ENCODE measurements around the gene RGL4.
"Not testable (repeated sequence)": the region's sequence is repeated elsewhere in the genome, so short reads cannot be mapped to it uniquely, and the experiment has no call there.

RGL4 gene, protein sequence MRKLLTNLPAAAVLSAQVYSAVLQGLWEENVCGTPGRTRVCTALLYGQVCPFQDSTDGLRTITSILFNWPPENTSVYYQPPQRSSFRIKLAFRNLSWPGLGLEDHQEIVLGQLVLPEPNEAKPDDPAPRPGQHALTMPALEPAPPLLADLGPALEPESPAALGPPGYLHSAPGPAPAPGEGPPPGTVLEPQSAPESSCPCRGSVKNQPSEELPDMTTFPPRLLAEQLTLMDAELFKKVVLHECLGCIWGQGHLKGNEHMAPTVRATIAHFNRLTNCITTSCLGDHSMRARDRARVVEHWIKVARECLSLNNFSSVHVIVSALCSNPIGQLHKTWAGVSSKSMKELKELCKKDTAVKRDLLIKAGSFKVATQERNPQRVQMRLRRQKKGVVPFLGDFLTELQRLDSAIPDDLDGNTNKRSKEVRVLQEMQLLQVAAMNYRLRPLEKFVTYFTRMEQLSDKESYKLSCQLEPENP

DNA sequence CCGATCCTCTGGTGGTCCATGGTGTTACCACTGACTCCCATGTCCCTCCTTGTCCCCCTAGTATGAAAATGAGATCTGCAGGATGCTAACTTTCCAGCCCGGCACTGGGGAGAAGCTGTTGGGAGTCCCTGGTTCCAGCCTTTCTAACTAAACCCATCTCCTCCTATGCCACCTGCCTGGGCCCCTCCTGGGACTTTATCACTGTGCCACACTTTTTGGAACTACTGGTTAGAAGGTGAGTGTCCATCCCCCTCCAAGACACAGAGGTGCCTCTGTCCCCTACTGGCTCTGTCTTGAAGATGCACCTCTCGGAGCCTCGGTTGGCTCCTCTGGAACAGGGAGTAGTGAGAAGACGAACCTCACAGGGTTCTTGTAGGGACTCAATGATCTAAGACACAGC lies at the start of gene RGL4:
Gene RGL4 (plus strand): TSS at position 301 of the 400 bp plus-strand sequence. CDS start 1,018 bp downstream, outside the sequence.
- no peak for DNase-seq (ENCODE audit: low read depth)

DNA sequence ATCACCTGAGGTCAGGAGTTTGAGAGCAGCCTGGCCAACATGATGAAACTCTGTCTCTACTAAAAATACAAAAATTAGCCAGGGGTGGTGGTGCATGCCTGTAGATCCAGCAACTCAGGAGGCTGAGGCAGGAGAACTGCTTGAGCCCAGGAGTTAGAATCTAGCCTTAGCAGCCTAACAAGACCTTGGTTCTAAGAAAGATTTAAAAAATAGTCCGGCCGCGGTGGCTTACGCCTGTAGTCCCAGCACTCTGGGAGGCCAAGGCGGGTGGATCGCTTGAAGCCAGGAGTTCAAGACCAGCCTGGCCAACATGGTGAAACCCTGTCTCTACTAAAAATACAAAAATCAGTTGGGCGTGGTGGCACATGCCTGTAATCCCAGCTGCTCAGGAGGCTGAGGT lies 44.3 kb upstream of the RGL4 start:
- DNase-seq (ENCODE audit: low read depth): not testable (repeated sequence)

DNA sequence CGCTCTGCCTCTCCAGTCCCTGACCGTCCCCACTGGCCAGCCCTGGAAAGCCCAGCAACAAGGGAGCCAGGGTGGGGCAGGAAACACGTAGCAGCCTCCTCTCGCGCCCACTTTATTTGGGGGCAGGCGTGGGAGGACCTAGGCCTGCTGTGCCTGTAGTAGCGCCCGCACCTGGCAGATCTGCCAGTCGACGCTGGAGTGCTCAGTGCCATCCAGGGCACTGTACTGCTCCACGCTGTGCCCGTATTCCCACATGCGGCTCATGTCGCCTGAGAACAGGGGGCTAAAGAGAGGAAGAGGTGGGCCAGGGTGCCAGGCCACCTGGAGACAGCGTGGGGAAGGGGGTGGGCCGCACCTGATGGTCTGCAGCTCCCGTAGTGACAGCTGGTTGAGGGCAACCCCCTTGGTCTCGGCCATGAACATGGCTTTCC lies 41.7 kb upstream of the RGL4 start:
- DNase-seq (ENCODE audit: low read depth): no peak

DNA sequence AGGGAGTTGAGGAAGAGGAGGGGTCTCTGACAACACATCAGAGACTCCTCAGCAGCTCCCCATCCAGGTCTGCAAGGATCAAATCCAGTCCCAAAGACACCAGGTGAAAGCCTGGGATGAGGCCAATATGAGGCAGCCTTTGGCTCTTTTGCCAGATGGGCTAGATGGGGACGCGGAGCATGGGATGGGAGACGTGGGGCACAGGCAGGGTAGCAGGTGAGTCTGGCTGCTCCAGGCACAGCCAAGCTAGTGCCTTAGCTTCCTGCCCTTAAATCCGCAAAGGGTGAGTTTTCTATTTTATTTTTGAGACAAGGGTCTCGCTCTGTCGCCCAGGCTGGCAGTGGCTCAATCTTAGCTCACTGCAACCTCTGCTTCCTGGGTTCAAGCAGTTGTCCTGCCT lies 39.1 kb upstream of the RGL4 start:
- DNase-seq (ENCODE audit: low read depth): no peak

DNA sequence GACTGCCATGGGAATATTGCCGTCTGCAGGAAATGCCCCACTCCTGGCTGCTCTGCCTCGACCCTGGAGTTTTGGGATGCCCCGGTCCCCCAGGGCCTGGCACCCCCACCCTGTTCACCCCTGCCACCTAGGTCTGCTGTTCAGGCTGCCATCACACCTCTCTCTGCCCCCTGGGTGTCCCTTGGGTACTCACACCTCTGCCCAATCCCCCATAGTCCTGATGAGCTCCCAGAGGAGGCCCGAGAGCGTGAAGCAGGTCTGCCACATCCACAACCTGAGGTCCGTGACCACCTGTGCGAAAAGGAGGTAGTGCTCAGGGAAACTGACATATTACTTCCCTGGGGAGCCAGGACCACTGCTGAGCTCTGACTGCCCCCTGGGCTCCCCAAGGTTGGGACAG lies 38.5 kb upstream of the RGL4 start:
- DNase-seq (ENCODE audit: low read depth): no peak

DNA sequence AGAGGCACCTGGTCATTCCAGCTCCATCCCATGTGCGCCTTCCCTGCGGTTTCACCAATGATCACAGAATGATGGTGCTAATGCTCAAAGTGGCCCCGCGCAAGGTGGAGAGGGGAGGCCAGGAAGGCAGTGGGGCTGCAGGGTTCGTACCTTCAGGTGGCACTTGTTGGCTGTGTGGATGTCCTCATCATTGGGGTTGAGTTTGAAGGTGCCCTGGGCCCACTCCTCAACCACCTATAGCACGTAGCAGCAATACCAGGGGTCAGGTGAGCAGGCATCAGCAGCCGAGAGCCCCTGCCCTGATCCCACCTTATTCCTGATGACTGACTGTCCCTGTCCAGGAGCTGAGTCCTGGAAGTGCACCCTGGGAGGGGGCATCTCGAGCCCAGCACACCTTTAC lies 38.1 kb upstream of the RGL4 start:
- DNase-seq (ENCODE audit: low read depth): no peak

DNA sequence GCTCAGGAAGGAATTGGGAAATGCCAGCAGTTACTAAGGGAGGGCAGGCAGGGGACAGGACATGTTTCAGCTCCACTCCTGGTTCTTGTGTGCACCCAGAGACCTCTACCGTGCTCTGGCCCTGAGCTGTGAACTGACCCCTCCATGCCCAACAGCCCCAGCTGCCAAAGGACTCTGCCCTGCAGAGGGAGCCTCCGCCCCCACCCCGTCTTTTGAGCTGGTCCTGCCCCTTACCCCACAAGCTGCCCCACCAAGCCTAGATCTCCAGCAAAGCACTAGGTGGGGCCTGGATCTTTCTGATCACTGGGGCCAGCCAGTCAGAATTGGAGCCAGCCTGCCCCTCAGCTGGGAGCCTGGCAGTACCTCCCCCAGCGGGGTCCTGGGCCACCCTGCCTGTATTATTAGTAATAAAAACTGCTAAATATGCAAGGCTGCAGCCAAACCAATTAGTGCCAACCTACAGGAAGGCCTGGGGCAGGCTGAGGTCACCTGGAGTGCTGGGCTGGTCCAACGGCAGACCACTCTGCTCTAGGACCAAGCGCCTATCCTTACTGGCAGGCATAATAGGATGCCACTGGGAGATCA lies 34.8 kb upstream of the RGL4 start:
- DNase-seq (ENCODE audit: low read depth): no peak

DNA sequence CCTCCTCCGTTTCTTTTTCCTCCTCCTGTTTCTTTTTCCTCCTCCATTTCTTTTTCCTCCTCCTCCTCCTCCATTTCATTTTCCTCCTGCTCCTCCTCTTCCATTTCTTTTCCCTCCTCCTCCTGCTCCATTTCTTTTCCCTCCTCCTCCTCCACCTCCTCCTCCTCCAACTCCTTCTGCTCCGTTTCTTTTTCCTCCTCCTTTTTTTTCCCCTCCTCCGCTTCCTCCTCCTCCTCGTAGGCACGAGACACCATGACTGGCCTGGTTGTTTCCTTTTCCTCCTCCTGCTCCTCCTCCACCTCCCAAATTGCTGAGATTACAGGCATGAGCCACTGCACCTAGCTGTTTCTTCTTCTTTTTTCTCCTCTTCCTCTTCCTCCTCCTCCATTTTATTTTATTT lies 33.1 kb upstream of the RGL4 start:
- no peak for DNase-seq (ENCODE audit: low read depth)

DNA sequence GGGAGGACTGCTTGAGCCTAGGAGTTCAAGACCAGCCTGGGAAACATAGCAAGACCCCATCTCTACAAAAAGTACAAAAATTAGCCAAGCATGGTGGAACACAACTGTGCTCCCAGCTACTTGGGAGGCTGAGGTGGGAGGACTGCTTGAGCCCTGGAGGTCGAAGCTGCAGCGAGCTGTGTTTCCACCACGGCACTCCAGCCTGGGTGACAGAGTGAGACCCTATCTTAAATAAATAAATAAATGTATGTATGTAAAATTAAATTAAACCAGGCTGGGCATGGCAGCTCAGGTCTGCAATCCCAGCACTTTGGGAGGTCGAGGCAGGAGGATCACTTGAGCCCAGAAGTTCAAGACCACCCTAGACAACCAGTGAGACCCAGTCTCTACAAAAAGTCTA lies 30.4 kb upstream of the RGL4 start:
- DNase-seq (ENCODE audit: low read depth): not testable (repeated sequence)

DNA sequence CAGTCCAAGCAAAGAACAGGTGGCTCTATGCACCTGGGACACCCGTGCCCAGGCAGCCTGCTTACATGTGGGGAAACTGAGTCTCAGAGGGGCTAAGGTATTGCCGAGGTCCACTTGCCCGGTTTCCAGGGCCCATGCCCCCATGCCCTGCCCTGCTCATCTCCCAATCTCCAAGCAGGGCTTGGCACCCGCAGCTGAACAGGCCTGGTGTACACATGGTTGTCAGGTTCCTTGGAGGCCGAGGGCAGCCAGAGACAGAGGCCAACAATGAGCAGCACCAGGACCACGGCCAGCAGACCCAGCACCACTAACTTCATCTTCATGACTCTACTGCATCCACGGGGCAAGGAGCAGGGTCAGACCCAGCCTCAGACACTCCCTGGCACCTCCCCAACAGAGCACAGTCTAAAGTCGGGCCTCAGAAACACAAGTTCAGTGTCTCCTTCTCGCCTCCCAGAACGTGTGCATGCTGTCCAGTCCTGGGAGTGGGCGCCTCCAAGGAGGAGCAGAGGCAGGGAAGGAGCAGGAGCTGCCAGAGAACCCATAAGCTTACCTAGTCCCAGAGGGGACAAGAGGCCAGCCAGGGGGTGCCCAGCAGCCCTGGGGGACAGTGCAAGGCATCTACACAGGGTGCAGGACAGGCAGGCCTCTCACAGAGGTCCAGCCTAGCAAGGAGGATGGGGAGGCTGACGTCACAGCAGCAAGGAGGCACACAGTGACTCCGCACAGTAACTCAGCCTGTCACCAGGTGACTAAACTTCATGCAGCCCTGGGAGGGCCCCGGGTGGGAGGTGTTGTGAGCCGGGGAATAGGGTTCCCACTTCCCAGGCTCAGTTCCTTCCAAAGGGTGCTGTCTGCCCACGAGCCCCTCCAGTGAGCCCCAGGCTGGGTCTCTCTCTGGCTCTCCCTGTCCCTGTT lies 20.2 kb upstream of the RGL4 start:
- no peak for DNase-seq (ENCODE audit: low read depth)

DNA sequence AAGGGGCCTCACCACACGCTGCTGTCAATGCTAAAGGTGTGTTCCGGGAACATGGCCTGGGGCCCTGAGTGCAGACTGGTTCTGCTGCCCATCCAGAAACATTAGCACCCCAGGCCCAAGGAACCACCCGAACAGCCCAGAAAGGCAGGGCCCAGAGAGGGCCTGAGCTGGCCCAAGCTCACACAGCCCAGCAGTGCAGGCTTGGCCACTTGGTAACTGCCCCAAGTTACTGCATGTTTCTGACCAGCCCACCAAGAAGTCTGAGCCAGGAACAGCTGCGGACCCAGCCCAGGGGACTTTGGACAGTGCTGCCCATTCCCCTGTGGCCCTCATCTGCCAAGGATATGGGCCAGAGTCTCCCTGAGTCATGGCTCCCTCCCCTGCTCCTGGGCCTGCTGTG lies 19.4 kb upstream of the RGL4 start:
- DNase-seq (ENCODE audit: low read depth): not testable (repeated sequence)

DNA sequence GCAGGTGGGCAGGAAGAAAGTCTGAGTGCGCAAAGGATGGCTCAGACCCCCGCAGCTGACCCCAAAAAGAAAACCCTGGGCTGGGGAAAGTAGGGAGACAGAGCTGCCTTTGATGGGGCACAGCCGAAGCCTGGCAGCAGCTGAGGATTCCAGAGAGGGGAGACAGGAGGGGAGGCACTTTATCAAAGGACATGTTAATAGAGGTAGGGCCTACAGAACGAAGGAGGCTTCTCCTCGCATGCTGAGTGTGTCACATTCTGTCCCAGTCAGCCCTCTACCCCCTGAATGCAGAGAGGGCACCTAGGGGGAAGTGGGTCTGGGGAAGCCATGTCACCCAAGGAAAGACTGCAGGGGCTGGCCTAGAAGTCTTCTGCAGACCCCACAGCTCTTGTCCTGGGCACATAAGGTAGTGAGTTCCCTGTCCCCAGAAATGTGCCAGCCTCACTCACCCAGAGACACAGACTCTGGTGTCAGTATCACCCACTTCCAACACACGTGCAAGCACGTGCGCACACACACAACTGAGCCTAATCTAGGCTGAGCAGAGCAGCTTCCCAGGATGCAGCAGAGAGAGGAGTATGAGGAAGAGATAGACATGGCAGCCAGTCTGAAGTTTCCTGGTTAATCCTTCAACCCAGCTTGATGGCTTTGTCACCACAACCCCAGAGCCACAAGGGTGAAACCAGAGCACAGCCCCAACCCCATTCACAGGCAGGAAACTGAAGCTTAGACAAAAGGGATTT lies 18.3 kb upstream of the RGL4 start:
- not testable (repeated sequence) for DNase-seq (ENCODE audit: low read depth)

DNA sequence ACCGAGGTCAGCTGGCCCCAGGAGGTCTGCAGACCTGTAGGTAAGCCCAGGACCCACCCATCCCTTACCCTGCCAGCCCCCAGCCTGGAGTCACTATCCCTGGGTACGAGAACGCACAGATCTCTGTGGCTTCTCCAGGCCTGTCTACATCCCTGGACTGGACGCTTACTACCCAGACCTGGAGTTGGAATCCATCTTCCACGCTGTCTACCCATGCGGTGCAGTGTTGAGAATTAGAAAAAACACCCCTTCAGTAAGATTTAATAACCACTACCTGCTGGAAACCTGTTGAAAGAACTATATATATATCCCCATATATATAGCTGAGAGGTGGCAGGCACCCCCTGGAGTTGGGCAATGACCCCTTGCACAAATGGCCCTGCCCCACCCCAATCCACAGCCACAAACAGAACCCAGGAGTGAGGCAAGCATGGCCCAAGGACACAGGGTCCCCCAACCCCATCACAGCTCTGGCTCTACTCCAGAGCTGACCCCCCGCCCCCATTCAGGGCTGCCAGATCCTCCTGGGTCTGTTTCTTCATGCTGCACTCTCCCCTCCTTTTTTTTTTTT lies 17.7 kb upstream of the RGL4 start:
- no peak for DNase-seq (ENCODE audit: low read depth)

DNA sequence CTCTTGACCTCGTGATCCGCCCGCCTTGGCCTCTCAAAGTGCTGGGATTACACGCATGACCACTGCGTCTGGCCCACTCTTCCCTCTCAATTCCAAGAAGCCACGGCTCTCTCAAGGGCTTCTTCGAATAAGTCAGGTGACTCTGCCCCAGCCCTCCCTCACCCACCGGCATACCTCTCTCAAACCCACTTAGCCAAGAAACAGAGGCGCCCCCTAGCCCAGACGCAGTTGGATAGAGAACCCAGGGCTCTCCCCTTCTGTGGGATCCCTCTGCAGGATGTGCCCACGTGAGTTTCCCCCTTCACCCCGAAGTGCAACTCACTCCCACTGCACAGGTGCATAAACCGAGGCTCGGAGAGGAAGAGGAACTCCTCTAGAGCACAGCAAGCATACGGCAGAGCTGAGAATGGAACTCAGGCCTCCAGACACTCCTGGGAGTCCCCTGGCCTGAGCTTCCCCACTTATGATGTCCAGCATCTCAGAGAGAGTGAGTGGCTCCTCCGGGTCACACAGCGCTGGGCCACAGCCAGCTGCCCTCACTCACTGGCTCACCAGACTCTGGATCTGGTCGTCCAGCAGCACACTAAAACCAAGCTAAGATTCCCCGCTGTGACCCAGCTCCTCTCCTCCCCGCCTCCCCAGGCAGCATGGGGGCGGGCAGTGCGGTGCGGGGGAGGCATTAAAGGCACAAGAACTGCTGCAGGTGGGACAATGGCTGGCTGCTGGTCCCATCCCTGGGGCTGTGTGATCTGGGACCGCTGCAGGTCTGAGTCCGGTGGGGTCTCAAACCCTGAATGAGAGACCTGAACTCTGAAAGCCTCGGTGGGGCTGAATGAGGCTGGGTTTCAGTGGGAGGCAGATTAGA lies 16.8 kb upstream of the RGL4 start:
- DNase-seq (ENCODE audit: low read depth): no peak

DNA sequence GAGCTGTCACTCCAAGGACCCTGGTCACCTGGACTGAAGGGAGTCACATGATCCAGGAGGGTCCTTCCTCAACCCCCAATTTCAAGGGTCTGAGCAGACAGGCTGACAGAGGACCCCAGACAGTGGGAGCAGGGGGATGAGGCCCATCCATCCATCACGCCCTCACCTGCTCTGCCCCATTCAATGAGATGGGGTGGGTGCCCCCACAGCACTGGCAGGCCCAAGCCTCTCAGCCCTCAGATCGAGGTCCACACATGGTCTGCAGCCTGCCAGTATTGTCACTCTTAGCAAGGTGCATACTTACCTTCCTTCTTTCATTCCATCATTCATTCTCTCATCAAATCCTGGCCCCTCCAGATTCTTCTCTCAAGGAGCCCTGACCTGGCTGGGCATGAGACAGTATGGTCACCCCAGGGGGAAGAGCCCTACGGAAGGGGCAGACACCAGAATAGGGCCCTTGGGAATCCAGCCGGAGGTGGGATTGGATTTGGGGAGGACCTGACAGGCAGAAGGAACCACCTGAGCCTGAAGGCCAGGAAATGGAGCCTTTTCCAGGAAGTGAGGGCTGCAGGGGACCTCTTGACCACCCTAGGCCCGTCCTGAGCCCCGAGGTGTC lies 15.8 kb upstream of the RGL4 start:
- not testable (repeated sequence) for DNase-seq (ENCODE audit: low read depth)

DNA sequence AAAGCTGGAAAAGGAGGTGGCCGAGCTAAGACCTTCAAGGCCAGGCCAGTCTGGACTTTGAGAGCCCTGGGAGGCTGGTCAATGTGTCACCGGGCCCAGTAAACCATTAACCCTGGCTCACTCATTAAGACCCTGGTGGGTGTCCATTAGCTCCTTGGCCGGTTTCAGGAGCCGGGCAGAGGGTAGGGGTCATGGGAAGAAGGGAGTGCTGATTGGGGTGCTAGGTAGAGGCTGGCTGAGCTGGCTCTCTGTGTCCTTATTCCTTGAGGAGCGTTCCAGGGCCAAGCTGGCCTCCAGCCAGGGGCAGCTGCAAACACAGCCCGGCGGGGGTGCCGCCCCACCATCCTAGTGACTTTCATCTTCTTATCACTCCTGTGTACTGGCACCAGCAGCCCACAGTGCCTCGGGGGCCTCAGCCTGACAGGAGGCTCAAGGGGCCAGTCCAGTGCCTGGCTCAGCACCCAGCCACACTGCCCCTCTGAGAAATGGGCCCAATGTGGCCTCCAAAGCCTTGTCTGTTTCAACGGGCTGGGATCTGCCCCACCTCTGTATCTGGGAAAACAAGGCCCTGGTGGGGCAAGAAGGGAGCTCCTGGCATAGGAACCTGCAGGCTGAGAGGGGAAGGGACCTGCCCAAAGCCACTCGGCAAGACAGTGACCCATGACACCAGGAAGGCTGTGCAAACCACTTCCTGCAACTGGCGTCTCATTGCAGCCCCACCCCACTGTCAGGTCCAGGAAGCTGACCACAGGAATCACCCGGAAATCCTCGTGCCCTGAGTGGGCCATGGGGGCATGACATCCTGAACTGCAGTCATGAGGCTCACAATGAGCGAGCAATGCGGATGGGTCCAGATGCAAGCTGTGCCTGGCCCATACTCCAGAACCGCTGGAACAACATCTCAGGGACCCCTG lies 15.1 kb upstream of the RGL4 start:
- no peak for DNase-seq (ENCODE audit: low read depth)

DNA sequence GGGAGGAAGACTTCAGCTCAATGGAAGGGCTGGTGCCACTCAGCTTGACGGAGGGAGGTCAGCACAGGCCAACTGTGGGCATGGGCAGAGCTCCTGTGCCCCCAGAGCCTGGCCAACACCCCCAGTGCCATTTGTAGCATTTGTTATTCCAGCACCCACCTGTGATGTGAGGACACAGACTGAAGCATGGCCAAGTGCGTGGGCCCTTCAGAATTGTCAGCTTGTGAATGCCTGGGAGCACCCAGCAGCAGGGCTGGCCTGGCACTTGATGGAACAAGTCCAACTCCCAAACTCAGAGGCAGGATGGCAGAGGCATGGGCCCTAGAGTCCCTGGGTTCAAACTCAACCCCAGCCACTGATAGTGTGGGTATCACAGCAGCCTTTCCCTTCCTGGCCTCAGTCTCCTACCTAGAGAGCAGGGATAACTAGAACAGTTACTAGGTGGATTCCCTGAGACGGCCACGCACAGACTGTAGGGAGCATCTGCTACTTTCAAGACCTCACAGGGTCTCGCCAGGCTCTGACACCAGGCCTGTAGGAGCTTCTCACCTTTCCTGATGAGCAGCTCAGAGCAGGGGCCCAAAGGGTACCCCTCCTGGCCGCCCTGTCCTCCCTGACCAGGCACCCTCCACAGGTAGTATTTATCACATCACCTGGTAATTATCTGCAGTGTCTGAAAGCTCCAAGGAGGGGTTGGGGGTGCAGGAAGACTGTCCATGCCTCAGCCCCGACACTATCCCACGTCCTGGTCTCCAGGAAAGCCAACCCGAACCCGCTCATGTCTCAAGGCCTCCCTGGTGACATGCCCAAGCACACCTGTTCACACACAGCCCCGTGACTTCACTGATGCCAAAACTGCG lies 13.7 kb upstream of the RGL4 start:
- DNase-seq (ENCODE audit: low read depth): not testable (repeated sequence)

DNA sequence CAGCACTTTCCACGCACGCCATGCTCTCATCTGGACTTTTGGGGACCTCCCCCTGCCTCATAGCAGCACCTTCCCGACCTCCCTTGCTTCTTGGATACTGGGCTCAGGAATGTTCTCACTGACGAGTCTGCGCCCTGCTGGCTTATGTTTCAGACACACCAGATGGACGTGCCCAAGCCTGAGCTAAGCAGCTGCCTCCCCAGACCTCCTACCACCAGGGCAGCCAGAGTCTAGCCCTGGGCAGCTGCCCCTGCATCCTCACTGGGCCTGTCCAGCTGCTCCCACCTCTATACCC lies 13.2 kb upstream of the RGL4 start:
- no peak for DNase-seq (ENCODE audit: low read depth)

Data from activated gamma-delta T cell treated with anti-CD3 and anti-CD28 coated beads, Interleukin-2, amount 50 U/mL, for 16 hours (primary cell).